ENCODE results near the gene SLC16A2.

Gene SLC16A2

DNA sequence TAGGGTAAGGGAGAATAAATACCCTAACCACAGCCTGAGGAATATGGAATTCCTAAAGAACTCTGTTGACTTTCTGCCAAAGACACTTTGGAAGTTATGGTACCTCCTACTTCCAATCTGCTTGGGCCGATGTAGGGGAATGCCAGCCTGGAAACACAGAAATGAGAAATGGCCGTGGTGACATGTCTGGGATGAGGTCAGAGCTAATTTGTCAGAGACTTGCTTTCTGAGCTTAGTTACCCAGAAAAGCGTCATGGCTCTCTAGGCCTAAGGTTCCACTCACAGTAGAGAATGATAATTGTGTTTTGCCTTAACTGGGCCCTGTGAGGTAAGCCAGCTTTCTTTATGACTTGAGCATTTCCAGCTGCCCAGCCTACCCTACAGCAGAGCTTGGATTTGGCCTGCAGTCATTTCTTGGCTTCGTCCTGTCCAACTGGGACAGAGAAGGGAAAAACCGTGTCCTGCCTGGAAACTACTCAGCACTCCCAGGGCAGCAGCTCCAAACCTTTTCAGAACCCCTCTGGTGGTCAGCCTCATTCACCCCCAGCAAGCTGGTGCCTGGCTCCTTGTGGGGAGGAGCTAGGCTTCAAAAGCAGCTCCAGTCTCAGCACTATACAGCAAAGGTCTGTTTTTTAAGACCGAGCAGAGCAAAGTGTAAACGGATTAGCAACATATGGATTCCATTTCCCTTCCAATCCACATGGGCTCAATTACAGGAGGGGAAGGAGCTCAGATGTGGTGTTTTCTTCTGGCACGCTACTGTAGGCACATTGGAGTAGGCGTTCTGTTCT, 100.9 kb downstream of the SLC16A2 start:
- H3K27me3 ChIP-seq (ENCODE audit: control insufficient read depth, insufficient read depth, low read length) = no peaks in the 10 kb centered on the region
- no peak overlapping the region for H3K27ac ChIP-seq (ENCODE audit: low read depth, low read length)
- no peaks in the 10 kb centered on the region for H3K4me1 ChIP-seq (ENCODE audit: control insufficient read depth, insufficient read depth, low read length)
- peaks cover 33% of the 10 kb centered on the region; the same call in 1 of the 2 replicates for H3K9me3 ChIP-seq (ENCODE audit: control insufficient read depth, insufficient read depth, low read length)
- H3K9ac ChIP-seq (ENCODE audit: low read depth, low read length) = no peak overlapping the region
- H3K4me3 ChIP-seq (ENCODE audit: low read depth, low read length) = no peak overlapping the region
- H3K36me3 ChIP-seq (ENCODE audit: control insufficient read depth, insufficient read depth, low read length) = no peaks in the 10 kb centered on the region

GRCh38 chrX:74523224-74523623, 101.9 kb downstream of the SLC16A2 start:
- Histone ChIP-seq H3K4me1 (ENCODE audit: control insufficient read depth, insufficient read depth, low read length) (peaks cover 4% of the 10 kb centered on the region; the same call in 1 of the 2 replicates), H3K9me3 (ENCODE audit: control insufficient read depth, insufficient read depth, low read length) (peaks cover 28% of the 10 kb centered on the region; the same call in 1 of the 2 replicates), H3K27ac (ENCODE audit: low read depth, low read length) (no peak overlapping the region), H3K4me3 (ENCODE audit: low read depth, low read length) (no peak overlapping the region), H3K9ac (ENCODE audit: low read depth, low read length) (no peak overlapping the region), H3K27me3 (ENCODE audit: control insufficient read depth, insufficient read depth, low read length) (no peaks in the 10 kb centered on the region), H3K36me3 (ENCODE audit: control insufficient read depth, insufficient read depth, low read length) (no peaks in the 10 kb centered on the region)

DNA sequence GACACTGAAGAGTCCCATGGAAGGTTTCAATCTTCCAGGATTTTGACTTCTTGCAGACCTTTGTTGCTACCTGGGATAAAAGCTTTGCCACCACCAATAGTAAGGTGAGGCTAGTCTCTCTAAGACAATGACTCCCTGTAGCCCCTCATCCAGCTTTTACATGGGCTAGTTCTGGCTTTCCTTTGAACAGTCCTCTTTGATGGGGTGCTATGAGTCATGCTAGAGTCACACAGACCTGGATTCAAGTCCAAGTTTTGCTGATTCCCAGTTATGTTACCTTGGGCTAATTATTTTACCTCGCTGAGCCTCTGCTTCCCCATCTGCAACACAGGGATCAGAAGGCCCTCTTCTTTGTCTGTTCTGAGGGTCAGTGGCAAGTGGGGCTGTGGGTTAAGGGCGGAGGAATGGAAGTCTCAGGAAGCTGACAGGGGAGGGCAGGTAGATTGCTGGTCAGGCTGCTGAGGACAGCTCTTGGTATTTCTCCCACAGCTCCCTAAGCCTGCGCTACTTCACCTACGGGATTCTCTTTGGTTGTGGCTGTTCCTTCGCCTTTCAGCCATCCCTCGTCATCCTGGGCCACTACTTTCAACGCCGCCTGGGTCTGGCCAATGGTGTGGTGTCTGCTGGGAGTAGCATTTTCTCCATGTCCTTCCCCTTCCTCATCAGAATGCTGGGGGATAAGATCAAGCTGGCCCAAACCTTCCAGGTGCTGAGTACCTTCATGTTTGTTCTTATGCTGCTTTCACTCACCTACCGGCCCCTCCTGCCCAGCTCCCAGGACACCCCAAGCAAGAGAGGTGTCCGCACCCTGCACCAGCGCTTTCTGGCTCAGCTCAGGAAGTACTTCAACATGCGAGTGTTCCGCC, 102.8 kb downstream of the SLC16A2 start:
- peaks cover 4% of the 10 kb centered on the region; the same call in 1 of the 2 replicates for H3K4me1 ChIP-seq (ENCODE audit: control insufficient read depth, insufficient read depth, low read length)
- H3K36me3 ChIP-seq (ENCODE audit: control insufficient read depth, insufficient read depth, low read length) = no peaks in the 10 kb centered on the region
- H3K4me3 ChIP-seq (ENCODE audit: low read depth, low read length) = no peak overlapping the region
- no peak overlapping the region for H3K9ac ChIP-seq (ENCODE audit: low read depth, low read length)
- no peak overlapping the region for H3K27ac ChIP-seq (ENCODE audit: low read depth, low read length)
- no peaks in the 10 kb centered on the region for H3K27me3 ChIP-seq (ENCODE audit: control insufficient read depth, insufficient read depth, low read length)
- H3K9me3 ChIP-seq (ENCODE audit: control insufficient read depth, insufficient read depth, low read length) = peaks cover 22% of the 10 kb centered on the region; the same call in 1 of the 2 replicates

DNA sequence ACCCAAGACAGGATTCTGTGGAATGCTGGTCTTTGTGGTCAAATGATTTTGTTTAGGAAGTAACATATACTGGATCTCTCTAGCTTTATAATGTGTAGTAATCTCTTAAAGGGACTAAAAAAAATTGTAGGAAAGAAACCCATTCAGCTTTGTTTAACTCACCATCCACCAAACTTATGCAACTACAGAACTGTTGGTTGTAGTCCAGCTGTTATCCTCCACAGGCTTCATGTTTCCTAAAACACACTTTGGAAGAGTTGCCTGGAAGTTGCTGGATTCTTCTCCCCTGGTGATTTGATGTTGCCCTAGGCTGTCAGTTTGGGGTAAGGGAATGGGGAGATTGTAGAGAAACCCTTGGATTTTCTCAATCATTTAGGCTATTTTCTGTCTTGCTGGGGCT, 103.8 kb downstream of the SLC16A2 start:
- H3K27me3 ChIP-seq (ENCODE audit: control insufficient read depth, insufficient read depth, low read length) = no peaks in the 10 kb centered on the region
- H3K9ac ChIP-seq (ENCODE audit: low read depth, low read length) = no peak overlapping the region
- H3K4me3 ChIP-seq (ENCODE audit: low read depth, low read length) = no peak overlapping the region
- H3K36me3 ChIP-seq (ENCODE audit: control insufficient read depth, insufficient read depth, low read length) = no peaks in the 10 kb centered on the region
- H3K9me3 ChIP-seq (ENCODE audit: control insufficient read depth, insufficient read depth, low read length) = peaks cover 26% of the 10 kb centered on the region; the same call in 1 of the 2 replicates
- no peak overlapping the region for H3K27ac ChIP-seq (ENCODE audit: low read depth, low read length)
- peaks cover 4% of the 10 kb centered on the region; the same call in 1 of the 2 replicates for H3K4me1 ChIP-seq (ENCODE audit: control insufficient read depth, insufficient read depth, low read length)

DNA sequence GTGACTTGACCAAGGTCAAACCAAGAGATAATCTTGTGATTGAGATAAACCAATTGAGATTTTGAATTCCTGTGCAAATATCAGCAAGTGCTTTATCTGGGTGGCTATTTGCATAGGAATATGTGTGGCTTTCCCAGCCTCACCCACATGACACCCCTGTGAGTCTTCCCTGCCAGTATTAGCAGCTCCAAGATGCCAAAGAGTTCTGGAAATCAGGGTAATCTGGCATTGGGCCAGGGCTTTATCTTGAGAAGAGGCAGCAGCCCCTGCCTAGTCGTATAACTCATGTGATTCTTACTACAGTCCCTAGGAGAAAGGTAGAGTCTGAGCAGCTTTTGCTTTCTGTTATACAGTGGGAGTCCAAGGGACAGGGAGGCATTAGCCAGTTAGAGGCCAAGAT, 105.5 kb downstream of the SLC16A2 start:
- no peak overlapping the region for H3K27ac ChIP-seq (ENCODE audit: low read depth, low read length)
- H3K4me1 ChIP-seq (ENCODE audit: control insufficient read depth, insufficient read depth, low read length) = peaks cover 4% of the 10 kb centered on the region; the same call in 1 of the 2 replicates
- no peaks in the 10 kb centered on the region for H3K27me3 ChIP-seq (ENCODE audit: control insufficient read depth, insufficient read depth, low read length)
- no peaks in the 10 kb centered on the region for H3K36me3 ChIP-seq (ENCODE audit: control insufficient read depth, insufficient read depth, low read length)
- peaks cover 22% of the 10 kb centered on the region; the same call in 1 of the 2 replicates for H3K9me3 ChIP-seq (ENCODE audit: control insufficient read depth, insufficient read depth, low read length)
- no peak overlapping the region for H3K9ac ChIP-seq (ENCODE audit: low read depth, low read length)
- H3K4me3 ChIP-seq (ENCODE audit: low read depth, low read length) = no peak overlapping the region

DNA sequence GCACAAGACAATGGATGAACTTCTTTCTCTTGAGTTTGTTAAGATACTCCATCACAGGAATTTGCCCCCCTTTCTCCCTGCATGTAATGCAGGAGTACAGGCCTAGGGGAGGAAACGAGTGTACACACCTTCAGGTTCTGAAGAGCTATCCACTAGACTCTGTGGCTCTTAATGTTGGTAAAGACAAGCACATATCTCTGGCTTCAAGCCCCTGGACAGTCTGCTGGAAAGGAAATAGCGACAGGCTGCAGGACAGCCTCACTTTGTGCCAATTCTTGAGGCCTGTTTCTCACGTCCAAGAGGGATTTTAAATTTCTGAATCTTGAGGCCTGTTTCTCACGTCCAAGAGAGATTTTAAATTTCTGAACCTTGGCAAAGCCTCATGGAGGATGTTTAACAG, 106.1 kb downstream of the SLC16A2 start:
- Histone ChIP-seq H3K36me3 (ENCODE audit: control insufficient read depth, insufficient read depth, low read length) (no peaks in the 10 kb centered on the region), H3K27ac (ENCODE audit: low read depth, low read length) (no peak overlapping the region), H3K9ac (ENCODE audit: low read depth, low read length) (no peak overlapping the region), H3K9me3 (ENCODE audit: control insufficient read depth, insufficient read depth, low read length) (peaks cover 22% of the 10 kb centered on the region; the same call in 1 of the 2 replicates), H3K27me3 (ENCODE audit: control insufficient read depth, insufficient read depth, low read length) (no peaks in the 10 kb centered on the region), H3K4me1 (ENCODE audit: control insufficient read depth, insufficient read depth, low read length) (peaks cover 4% of the 10 kb centered on the region; the same call in 1 of the 2 replicates), H3K4me3 (ENCODE audit: low read depth, low read length) (no peak overlapping the region)

DNA sequence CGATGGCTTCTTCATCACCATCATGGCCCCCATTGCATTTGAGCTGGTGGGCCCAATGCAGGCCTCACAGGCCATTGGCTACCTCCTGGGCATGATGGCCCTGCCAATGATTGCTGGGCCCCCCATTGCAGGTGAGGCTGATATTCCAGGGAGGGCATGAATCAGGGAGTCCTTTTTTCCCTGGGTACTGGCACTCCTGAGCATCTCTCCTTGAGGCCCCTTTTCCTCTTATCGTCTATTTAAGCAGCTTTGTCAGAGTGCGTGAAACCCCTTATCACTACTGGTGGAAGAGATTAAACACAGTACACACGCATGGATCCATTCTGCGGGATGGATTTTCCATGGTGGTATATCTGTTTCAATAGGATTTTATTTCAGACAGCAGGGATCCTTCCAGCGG, 108.0 kb downstream of the SLC16A2 start:
- Histone ChIP-seq H3K27ac (ENCODE audit: low read depth, low read length) (no peak overlapping the region), H3K4me1 (ENCODE audit: control insufficient read depth, insufficient read depth, low read length) (peaks cover 4% of the 10 kb centered on the region; the same call in 1 of the 2 replicates), H3K27me3 (ENCODE audit: control insufficient read depth, insufficient read depth, low read length) (no peaks in the 10 kb centered on the region), H3K9ac (ENCODE audit: low read depth, low read length) (no peak overlapping the region), H3K36me3 (ENCODE audit: control insufficient read depth, insufficient read depth, low read length) (no peaks in the 10 kb centered on the region), H3K4me3 (ENCODE audit: low read depth, low read length) (no peak overlapping the region), H3K9me3 (ENCODE audit: control insufficient read depth, insufficient read depth, low read length) (peaks cover 23% of the 10 kb centered on the region; the same call in 1 of the 2 replicates)

GRCh38 chrX:74531081-74531480, 109.8 kb downstream of the SLC16A2 start:
- Histone ChIP-seq H3K9ac (ENCODE audit: low read depth, low read length) (no peak overlapping the region), H3K36me3 (ENCODE audit: control insufficient read depth, insufficient read depth, low read length) (no peaks in the 10 kb centered on the region), H3K4me3 (ENCODE audit: low read depth, low read length) (no peak overlapping the region), H3K4me1 (ENCODE audit: control insufficient read depth, insufficient read depth, low read length) (peaks cover 4% of the 10 kb centered on the region; the same call in 1 of the 2 replicates), H3K27me3 (ENCODE audit: control insufficient read depth, insufficient read depth, low read length) (0 out of 2 replicates have a peak, but pooled peaks cover 2% of the 10 kb centered on the region), H3K9me3 (ENCODE audit: control insufficient read depth, insufficient read depth, low read length) (peaks cover 21% of the 10 kb centered on the region; the same call in 1 of the 2 replicates), H3K27ac (ENCODE audit: low read depth, low read length) (no peak overlapping the region)

GRCh38 chrX:74534569-74535038, 113.3 kb downstream of the SLC16A2 start:
- Histone ChIP-seq H3K4me1 (ENCODE audit: control insufficient read depth, insufficient read depth, low read length) (peaks cover 3% of the 10 kb centered on the region; the same call in 1 of the 2 replicates), H3K4me3 (ENCODE audit: low read depth, low read length) (no peak overlapping the region), H3K9me3 (ENCODE audit: control insufficient read depth, insufficient read depth, low read length) (peaks cover 15% of the 10 kb centered on the region), H3K27ac (ENCODE audit: low read depth, low read length) (no peak overlapping the region), H3K36me3 (ENCODE audit: control insufficient read depth, insufficient read depth, low read length) (no peaks in the 10 kb centered on the region), H3K27me3 (ENCODE audit: control insufficient read depth, insufficient read depth, low read length) (peaks cover 12% of the 10 kb centered on the region; the same call in 1 of the 2 replicates), H3K9ac (ENCODE audit: low read depth, low read length) (no peak overlapping the region)

DNA sequence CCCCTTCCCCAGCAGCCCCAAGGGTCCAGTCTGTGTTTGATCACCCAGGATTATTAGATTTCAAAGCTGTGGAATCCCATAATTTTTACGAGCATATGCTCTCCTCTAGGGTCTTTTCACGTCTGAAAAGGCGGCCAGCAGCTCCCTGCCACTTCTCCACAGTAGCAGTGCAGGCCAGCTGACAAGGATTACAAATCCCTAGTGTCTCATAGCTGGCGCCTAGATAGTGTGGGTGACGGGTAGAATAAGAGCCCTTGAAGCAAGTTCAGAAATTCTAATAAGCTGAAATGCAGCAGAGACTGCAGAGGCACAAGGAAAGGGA, 113.8 kb downstream of the SLC16A2 start:
- H3K9me3 ChIP-seq (ENCODE audit: control insufficient read depth, insufficient read depth, low read length) = peaks cover 12% of the 10 kb centered on the region
- peaks cover 3% of the 10 kb centered on the region; the same call in 1 of the 2 replicates for H3K4me1 ChIP-seq (ENCODE audit: control insufficient read depth, insufficient read depth, low read length)
- no peaks in the 10 kb centered on the region for H3K36me3 ChIP-seq (ENCODE audit: control insufficient read depth, insufficient read depth, low read length)
- peaks cover 12% of the 10 kb centered on the region; the same call in 1 of the 2 replicates for H3K27me3 ChIP-seq (ENCODE audit: control insufficient read depth, insufficient read depth, low read length)
- H3K27ac ChIP-seq (ENCODE audit: low read depth, low read length) = no peak overlapping the region
- H3K9ac ChIP-seq (ENCODE audit: low read depth, low read length) = no peak overlapping the region
- H3K4me3 ChIP-seq (ENCODE audit: low read depth, low read length) = no peak overlapping the region
